HG03521 (cell line): ENCODE data around the gene DNAH10.

Experiments used
- ATAC-seq: cut with Tn5 transposase; IDR thresholded peaks from one replicate; pipeline ENCODE4 v1.9.1; 2021; ENCODE audit warnings: mild to moderate bottlenecking, moderate library complexity; ENCODE audit not compliant: unreplicated experiment

Gene DNAH10

GRCh38 chr12:123761841-123762714, at the start of gene DNAH10:
TSS of gene DNAH10 (plus strand) at chr12:123762301. CDS start at chr12:123762337, 36 bp downstream.
- ATAC-seq: no peak

- ATAC-seq: no peak
These were observed 49.3 kb upstream of the DNAH10 start for GRCh38 chr12:123712780-123713319.

- no peak for ATAC-seq
These were observed 48.7 kb upstream of the DNAH10 start for GRCh38 chr12:123713398-123713797.

- no peak for ATAC-seq
These were observed 48.1 kb upstream of the DNAH10 start for GRCh38 chr12:123713823-123714585.

- ATAC-seq: no peak
These were observed 46.9 kb upstream of the DNAH10 start for GRCh38 chr12:123715195-123715594.

- ATAC-seq: no peak
These were observed 44.8 kb upstream of the DNAH10 start for GRCh38 chr12:123717350-123717749.

GRCh38 chr12:123720141-123720814, 41.8 kb upstream of the DNAH10 start:
- ATAC-seq: no peak

- ATAC-seq: no peak
These were observed 40.9 kb upstream of the DNAH10 start for GRCh38 chr12:123721245-123721644.

GRCh38 chr12:123723011-123723410, 39.1 kb upstream of the DNAH10 start:
- no peak for ATAC-seq

- ATAC-seq: no peak
These were observed 38.3 kb upstream of the DNAH10 start for GRCh38 chr12:123723765-123724164.

- ATAC-seq: no peak
These were observed 35.9 kb upstream of the DNAH10 start for GRCh38 chr12:123726244-123726643.

GRCh38 chr12:123726962-123727361, 35.1 kb upstream of the DNAH10 start:
- no peak for ATAC-seq

- ATAC-seq: no peak
These were observed 34.2 kb upstream of the DNAH10 start for GRCh38 chr12:123727878-123728277.

GRCh38 chr12:123731596-123731995, 30.5 kb upstream of the DNAH10 start:
- ATAC-seq: no peak

GRCh38 chr12:123732251-123732650, 29.9 kb upstream of the DNAH10 start:
- ATAC-seq: no peak

GRCh38 chr12:123733229-123733628, 28.9 kb upstream of the DNAH10 start:
- no peak for ATAC-seq

- no peak for ATAC-seq
These were observed 27.8 kb upstream of the DNAH10 start for GRCh38 chr12:123734268-123734667.

- ATAC-seq: no peak
These were observed 20.0 kb upstream of the DNAH10 start for GRCh38 chr12:123741937-123742572.

- ATAC-seq: no peak
These were observed 19.1 kb upstream of the DNAH10 start for GRCh38 chr12:123743002-123743401.

- ATAC-seq: no peak
These were observed 17.3 kb upstream of the DNAH10 start for GRCh38 chr12:123744836-123745235.

- ATAC-seq: no peak
These were observed 14.8 kb upstream of the DNAH10 start for GRCh38 chr12:123747309-123747708.
